ENCODE results near the gene PFKL.
"Not testable (repeated sequence)": the region's sequence is repeated elsewhere in the genome, so short reads cannot be mapped to it uniquely, and the experiment has no call there.

- TF ChIP-seq ZNF274 (IDR thresholded peaks at IDR 0.05; ENCODE audit: low read depth, low read length); YY1 (IDR thresholded peaks at IDR 0.05; ENCODE audit: insufficient read depth, insufficient read length); SUZ12 (IDR thresholded peaks at IDR 0.05; ENCODE audit: extremely low read depth, insufficient read depth, insufficient read length): not testable (repeated sequence)
These were observed 42.0 kb downstream of the PFKL start for GRCh38 chr21:44341726-44342458.
